HPDE6-E6E7 (cell line): ENCODE results near the gene NID1.
"Not testable (repeated sequence)": the region's sequence is repeated elsewhere in the genome, so short reads cannot be mapped to it uniquely, and the experiment has no call there.

Source experiments
- DNase-seq: peaks from one replicate; pipeline ENCODE4 v3.0.0; 2011; ENCODE audit warnings: missing footprints; ENCODE audit errors: extremely low spot score

The NID1 gene

GRCh38 chr1:235971020-235971419 lies 93.9 kb downstream of the NID1 start:
- DNase-seq, result no peak

GRCh38 chr1:235968831-235969230 lies 96.1 kb downstream of the NID1 start:
- no peak for DNase-seq

GRCh38 chr1:235966134-235966533 lies 98.8 kb downstream of the NID1 start:
- DNase-seq, result not testable (repeated sequence)

DNA sequence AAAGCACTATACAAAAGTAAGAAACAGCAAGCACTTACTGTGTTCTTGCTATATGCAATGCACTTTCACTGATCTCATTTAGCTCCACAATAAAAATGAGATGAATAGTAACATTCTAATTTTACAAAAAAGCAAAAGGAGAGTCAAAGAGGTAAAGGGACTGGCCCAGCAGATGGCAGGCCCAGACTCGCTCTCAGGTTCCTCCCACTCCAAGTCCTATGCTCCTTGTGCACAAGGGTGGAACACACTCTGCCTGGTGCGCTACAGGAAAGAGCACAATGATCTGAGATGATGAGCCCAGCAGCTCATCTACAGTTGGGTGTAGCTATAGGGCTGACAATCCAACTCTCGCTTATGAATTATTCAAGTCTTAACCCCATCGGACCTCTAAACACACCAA lies 104.1 kb downstream of the NID1 start:
- DNase-seq, result no peak

- DNase-seq, result no peak
These were observed 106.9 kb downstream of the NID1 start for GRCh38 chr1:235958021-235958420.

DNA sequence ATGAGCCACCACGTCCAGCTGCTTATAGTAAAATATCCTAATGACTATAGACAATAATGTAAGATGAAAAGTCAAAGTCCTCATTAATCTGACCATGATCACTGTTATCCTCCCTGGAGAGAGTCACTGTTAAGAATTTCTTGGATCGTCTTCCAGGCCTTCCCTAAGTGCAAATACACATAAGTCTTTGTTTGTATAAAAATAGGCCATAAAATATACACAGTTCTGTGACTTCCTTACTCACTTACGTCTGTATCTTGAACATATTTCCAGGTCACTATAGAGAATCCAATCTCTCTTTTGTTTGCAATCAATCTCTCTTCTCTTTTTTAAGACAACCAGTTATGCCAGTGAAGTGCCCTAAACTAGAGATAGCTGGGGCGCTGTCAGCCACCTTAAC lies 109.1 kb downstream of the NID1 start:
- no peak for DNase-seq

- DNase-seq, result no peak
These were observed 110.3 kb downstream of the NID1 start for GRCh38 chr1:235954306-235955283.

GRCh38 chr1:235953801-235954200 lies 111.1 kb downstream of the NID1 start:
- DNase-seq, result no peak

- DNase-seq, result no peak
These were observed 111.8 kb downstream of the NID1 start for GRCh38 chr1:235952950-235953615.

DNA sequence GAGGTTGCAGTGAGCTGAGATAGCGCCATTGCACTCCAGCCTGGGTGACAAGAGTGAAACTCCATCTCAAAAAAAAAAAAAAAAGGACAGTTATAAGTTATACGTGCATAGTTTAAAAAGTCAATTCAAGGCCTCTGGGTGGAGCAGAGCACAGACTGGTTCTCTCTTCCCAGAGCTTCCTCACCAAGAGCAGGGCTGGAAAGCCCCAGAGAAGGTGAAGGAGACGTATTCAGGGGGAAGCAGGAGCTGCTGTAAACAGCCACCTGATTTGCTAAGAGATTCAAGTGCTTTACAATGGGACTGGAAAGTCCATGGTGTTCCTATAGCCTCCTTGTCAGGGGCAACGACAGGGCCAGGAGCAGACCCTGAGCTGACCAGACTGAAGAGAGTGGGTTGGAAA lies 113.2 kb downstream of the NID1 start:
- DNase-seq, result no peak

DNA sequence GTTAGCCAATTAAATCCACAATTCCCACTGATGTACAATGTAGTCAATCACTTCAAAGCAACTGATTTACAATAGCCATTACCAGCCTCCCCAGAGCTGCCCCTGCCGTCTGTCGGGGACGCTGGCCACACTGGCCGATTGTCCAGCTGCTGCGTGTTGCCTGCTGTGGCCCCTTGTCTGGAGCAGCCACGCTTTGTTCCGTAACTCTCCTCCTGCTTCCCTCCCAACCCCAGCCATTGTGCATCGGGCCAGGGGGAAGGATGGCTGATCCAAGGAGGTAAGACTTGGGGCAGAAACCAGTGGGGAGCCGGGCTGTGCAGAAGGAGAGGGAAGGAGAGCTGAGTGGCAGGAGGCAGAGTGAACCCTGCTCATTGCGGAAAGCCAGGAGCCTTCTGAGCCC lies 114.6 kb downstream of the NID1 start:
- no peak for DNase-seq

DNA sequence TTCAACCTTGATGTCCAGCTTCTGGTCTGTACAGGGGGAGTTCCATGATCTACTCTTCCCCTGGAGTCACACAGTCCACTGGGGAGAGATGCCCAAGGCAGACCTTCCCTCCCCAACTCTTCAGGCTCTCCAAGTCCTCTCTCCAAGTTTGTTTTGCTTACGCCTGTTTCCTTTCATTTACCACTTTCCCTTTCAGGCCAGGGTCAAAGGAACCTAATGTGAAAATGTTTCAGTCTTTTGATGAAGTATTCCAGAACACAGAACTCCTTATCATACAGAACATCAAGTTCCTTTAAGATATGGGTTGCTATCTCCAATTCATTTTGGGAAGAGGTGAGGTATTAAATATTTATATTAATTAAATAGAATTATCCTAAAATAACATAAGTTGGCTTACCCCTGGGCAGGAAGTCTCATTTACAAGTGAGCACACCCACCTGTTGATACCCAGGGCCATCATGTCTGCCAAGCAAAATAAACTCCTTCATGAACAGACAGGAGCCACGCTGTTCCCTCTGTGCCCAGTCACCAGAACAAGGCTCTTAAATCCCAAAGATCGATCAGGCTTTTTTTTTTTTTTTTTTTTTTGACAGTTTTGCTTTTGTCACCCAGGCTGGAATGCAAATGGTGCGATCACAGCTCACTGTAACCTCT lies 116.0 kb downstream of the NID1 start:
- no peak for DNase-seq

GRCh38 chr1:235947989-235948388 lies 116.9 kb downstream of the NID1 start:
- no peak for DNase-seq

- DNase-seq, result no peak
These were observed 118.3 kb downstream of the NID1 start for GRCh38 chr1:235946571-235946981.

DNA sequence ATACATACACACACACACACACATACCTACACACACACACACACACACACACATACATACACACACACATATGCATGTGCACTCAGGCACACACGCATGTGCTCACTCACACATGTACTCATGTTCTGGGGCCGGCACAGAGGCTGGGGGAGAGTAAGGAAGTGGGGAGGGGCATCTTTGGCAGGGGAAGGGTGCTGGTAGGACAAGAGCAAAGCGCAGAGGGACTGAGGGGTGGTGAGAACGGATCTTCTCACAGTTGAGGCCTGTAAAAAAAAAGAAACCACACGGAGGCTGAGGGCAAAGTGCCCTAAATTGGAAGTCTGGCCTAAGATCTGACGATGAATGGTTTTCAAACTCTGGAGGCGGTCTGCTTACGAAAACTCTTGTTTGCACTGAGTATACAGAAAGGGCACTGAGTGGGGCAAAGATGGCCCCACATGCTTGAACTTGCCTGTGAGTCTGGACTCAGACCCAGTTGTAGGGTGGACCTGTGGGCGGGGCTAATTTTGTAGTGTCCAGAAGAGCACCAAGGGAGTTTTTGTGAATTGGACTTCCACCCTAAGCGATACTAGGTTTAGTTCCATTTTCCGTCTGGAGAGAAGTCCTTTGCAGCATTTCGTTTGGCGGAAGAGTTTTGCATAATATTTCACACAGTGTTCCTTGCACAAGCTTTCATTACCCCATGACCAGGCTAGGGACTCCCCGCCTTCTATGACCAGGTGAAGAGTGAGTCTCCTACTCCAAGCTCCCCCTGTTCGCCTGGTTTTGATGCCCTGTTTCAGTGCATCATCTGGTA lies 118.9 kb downstream of the NID1 start:
- no peak for DNase-seq

GRCh38 chr1:235943581-235944114 lies 121.2 kb downstream of the NID1 start:
- DNase-seq, result no peak

GRCh38 chr1:235942979-235943575 lies 121.8 kb downstream of the NID1 start:
- no peak for DNase-seq

DNA sequence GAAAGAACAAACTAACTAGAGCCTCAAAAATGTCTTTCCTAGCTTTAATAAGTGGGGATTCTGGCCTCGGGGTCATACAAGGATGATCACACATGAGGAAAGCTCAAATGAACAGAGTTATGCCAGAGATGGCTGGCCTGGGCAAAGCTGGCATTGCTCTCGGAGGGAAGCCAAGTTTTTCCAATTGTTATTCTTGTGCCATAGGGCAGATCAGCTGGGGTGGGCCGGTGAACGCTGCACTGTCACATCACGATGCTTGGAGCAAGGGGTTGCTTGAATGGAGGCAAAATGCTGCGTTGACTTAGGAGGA lies 122.3 kb downstream of the NID1 start:
- DNase-seq, result no peak

DNA sequence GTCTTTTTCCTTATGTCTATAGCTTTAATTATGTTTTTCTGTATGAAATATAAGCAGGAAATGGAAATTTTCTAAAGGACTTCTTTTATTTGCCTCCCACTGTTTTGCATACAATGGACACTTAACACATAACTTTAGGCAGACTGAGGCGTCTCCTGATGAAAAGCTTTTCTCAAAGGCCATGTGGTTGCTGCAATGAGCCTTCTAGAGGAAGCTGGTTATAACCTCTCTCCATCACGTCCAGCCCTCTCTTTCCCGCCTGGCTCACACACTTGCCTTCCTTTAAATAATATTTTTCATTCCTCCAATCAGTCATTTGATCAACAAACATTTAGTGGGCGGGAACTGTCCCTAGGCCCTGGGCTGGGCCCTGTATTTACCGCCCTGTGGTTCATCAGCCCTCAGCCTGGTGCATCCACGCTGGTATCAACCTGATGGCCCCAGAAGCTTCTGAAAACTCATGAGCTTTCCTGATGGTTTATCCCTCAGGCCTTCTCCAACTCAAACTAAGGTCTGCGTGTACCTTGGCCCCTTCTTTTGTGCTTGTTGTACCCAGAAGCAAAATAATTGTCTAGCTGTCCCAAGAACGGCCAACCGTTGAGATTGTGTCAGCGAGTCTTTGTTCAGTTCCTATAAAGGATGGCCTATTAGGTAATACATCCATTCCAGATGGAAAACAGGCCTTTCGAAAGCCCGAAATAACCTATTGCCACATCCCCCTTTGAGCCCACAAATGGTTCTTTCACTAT lies 122.8 kb downstream of the NID1 start:
- DNase-seq, result no peak

DNA sequence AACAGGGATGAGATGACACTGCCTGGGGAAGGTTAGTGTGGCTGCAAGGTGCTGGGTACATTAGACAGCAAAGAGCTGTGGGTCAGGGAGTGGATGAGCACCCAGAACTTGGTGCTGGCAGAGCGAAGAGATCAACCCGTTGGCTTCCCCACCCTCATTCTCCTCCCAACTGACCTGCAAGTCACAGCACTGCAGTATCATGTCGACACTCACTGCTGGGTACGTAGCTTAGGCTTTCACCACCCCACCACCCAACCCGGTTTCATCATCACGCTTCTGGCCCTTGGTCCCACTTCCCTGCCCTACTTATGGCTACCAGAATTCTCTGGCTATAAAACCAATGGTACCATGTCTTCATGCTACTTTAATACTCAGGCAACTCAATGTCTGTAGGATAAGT lies 124.6 kb downstream of the NID1 start:
- no peak for DNase-seq

GRCh38 chr1:235939480-235939775 lies 125.5 kb downstream of the NID1 start:
- DNase-seq, result no peak
